Mucosa of descending colon (tissue), 3 donors: Measurements from ENCODE around the gene IRAK2. TPM values are rescaled to one million over a fixed set of nuclear protein-coding genes. Genes with fewer than 3 reads are reported as not detected.

ENCODE experiments used
- ATAC-seq: fragments of 200-7000 bp; cut with Tn5 transposase; one replicate; pipeline ENCODE4 v1.9.1; 2020; ENCODE audit warnings: mild to moderate bottlenecking, moderate library complexity
- DNase-seq, 3 donors: peaks; one replicate each; pipeline ENCODE4 v3.0.0-alpha.2; 2020
- H3K36me3 ChIP-seq: fragments of 200-600 bp; one replicate; pipeline ENCODE4 v1.8.0; 2021; ENCODE audit warnings: low read depth, mild to moderate bottlenecking
- H3K4me1 ChIP-seq: fragments of 200-600 bp; one replicate; pipeline ENCODE4 v1.8.0; 2021; ENCODE audit warnings: low read depth, mild to moderate bottlenecking
- H3K4me3 ChIP-seq: fragments of 200-600 bp; one replicate; pipeline ENCODE4 v1.8.0; 2021; ENCODE audit warnings: mild to moderate bottlenecking
- H3K9me3 ChIP-seq: fragments of 200-600 bp; one replicate; pipeline ENCODE4 v1.8.0; 2021; ENCODE audit warnings: mild to moderate bottlenecking
- CTCF ChIP-seq: fragments of 200-600 bp; IDR thresholded peaks from one replicate; pipeline ENCODE4 v1.8.0; 2022; ENCODE audit warnings: antibody characterized with exemption, mild to moderate bottlenecking
- intact Hi-C, 2 donors: fragments of 100-400 bp; cut with DNase I in 1 of 2; cut with micrococcal nuclease in 1 of 2; formaldehyde crosslinking; loops; one replicate each; pipeline versions ENCODE4 v1.11.0 to v1.11.1; 2022; cut with DNase I, micrococcal nuclease
- total RNA-seq, 3 donors: library from RNA; stranded (reverse); fragmentation: NEBNext Ultra II Directional in 2 of 3; extraction: Animal tissue kit (Norgen Biotek cat#: 25700) in 2 of 3; gene quantifications; one replicate each; pipeline versions ENCODE4 v1.2.1 to v1.2.4, GENCODE V29; 2021 to 2023
- donor health status: DM: no; HTN: no; CAD: no; lungs with moderate emphysema.
- donor health status: DM: no; HTN: no; CAD: no.
- donor health status: DM: no; HTN: yes; CAD: no.

Gene IRAK2
- total RNA-seq, 3 donors from 2014 or later = 1.1 to 3.2 (median 2.4) TPM

GRCh38 chr3:10277115-10277625 is 112.5 kb downstream of the IRAK2 start:
- peaks cover under 1% of the 10 kb centered on the region for H3K36me3 ChIP-seq
- ATAC-seq = no peak
- no peak for DNase-seq
- TF ChIP-seq CTCF = no peak
- H3K4me1 ChIP-seq = no peaks in the 10 kb centered on the region
- intact Hi-C loops = no loop called here
- H3K4me3 ChIP-seq = no peak overlapping the region
- no peaks in the 10 kb centered on the region for H3K9me3 ChIP-seq

GRCh38 chr3:10278501-10278900 is 113.8 kb downstream of the IRAK2 start:
- no peaks in the 10 kb centered on the region for H3K4me1 ChIP-seq
- H3K9me3 ChIP-seq = no peaks in the 10 kb centered on the region
- intact Hi-C loops = no loop called here
- TF ChIP-seq CTCF = no peak
- H3K36me3 ChIP-seq = no peaks in the 10 kb centered on the region
- DNase-seq (no peak), ATAC-seq (no peak)
- H3K4me3 ChIP-seq = no peak overlapping the region

GRCh38 chr3:10279384-10280176 is 114.9 kb downstream of the IRAK2 start:
- TF ChIP-seq CTCF = no peak
- H3K4me1 ChIP-seq = no peaks in the 10 kb centered on the region
- H3K9me3 ChIP-seq = no peaks in the 10 kb centered on the region
- H3K36me3 ChIP-seq = no peaks in the 10 kb centered on the region
- DNase-seq (no peak), ATAC-seq (no peak)
- intact Hi-C loops = no loop called here
- no peak overlapping the region for H3K4me3 ChIP-seq

- no peak overlapping the region for H3K4me3 ChIP-seq
- H3K9me3 ChIP-seq = no peaks in the 10 kb centered on the region
- ATAC-seq (no peak), DNase-seq (no peak)
- intact Hi-C loops = no loop called here
- TF ChIP-seq CTCF = no peak
- no peaks in the 10 kb centered on the region for H3K4me1 ChIP-seq
- H3K36me3 ChIP-seq = no peaks in the 10 kb centered on the region
These were observed 115.4 kb downstream of the IRAK2 start for GRCh38 chr3:10280177-10280529.

GRCh38 chr3:10280571-10280970 is 115.9 kb downstream of the IRAK2 start:
- ATAC-seq = no peak
- no peaks in the 10 kb centered on the region for H3K36me3 ChIP-seq
- DNase-seq = no peak
- TF ChIP-seq CTCF = no peak
- intact Hi-C loops = no loop called here
- H3K9me3 ChIP-seq = no peaks in the 10 kb centered on the region
- H3K4me1 ChIP-seq = no peaks in the 10 kb centered on the region
- H3K4me3 ChIP-seq = no peak overlapping the region
